Panc1 (cell line): ENCODE data around the gene PAK6. TPM values are rescaled to one million over a fixed set of nuclear protein-coding genes. Genes with fewer than 3 reads are reported as not detected.

Experiments used
- ATAC-seq: fragments of 200-7000 bp; cut with Tn5 transposase; 2 replicates; pipeline ENCODE4 v1.9.1; 2020; ENCODE audit warnings: mild to moderate bottlenecking, moderate library complexity
- BruUV-seq: library from RNA; stranded (reverse); fragments of 400-500 nt; replicated peaks from 2 replicates; lab custom pipeline; 2021; lab: Mats Ljungman, UMichigan
- CTCF ChIA-PET: fragments of 300-600 bp; sonication (Branson Sonifier 250); formaldehyde crosslinking; loops from one replicate; lab custom pipeline; 2022; ENCODE audit warnings: antibody characterized with exemption; lab: Charles Lee
- POLR2A ChIA-PET: fragments of 300-600 bp; sonication (Branson Sonifier 250); formaldehyde crosslinking; loops from one replicate; lab custom pipeline; 2022; ENCODE audit warnings: antibody characterized with exemption; lab: Charles Lee
- DNase-seq: peaks from one replicate; pipeline ENCODE4 v3.0.0-alpha.2; 2010; ENCODE audit warnings: low read depth, low spot score
- H3K27ac ChIP-seq: 2 replicates; pipeline ENCODE4 v1.5.1; 2011; ENCODE audit warnings: mild to moderate bottlenecking, low read length, inconsistent platforms
- H3K27me3 ChIP-seq: fragments of 200-500 bp; sonication (Bioruptor generic); 2 replicates; pipeline ENCODE4 v1.6.0; 2014; ENCODE audit warnings: low read length, inconsistent platforms; ENCODE audit not compliant: control insufficient read depth, insufficient read depth
- H3K36me3 ChIP-seq: fragments of 200-500 bp; sonication (Bioruptor generic); 2 replicates; pipeline ENCODE4 v1.5.1; 2014; ENCODE audit warnings: inconsistent platforms, mild to moderate bottlenecking, low read length, moderate library complexity; ENCODE audit not compliant: control insufficient read depth, insufficient read depth
- H3K4me1 ChIP-seq: 2 replicates; pipeline ENCODE4 v1.5.1; 2011; ENCODE audit warnings: inconsistent platforms, mild to moderate bottlenecking, low read length, moderate library complexity; ENCODE audit not compliant: control insufficient read depth, insufficient read depth
- H3K4me3 ChIP-seq, 2 experiments: 2 replicates each; pipeline ENCODE4 v1.5.1; 2011 to 2012; ENCODE audit warnings: low read depth in 2 of 2, low read length in 2 of 2, mild to moderate bottlenecking in 2 of 2, inconsistent platforms in 1 of 2, moderate library complexity in 1 of 2
- H3K9me3 ChIP-seq: fragments of 200-500 bp; sonication (Bioruptor generic); 2 replicates; pipeline ENCODE4 v1.5.1; 2014; ENCODE audit warnings: low read depth, mild to moderate bottlenecking, inconsistent platforms, low read length, moderate library complexity; ENCODE audit not compliant: control insufficient read depth, insufficient read depth
- POLR2AphosphoS5 ChIP-seq: IDR thresholded peaks from 2 replicates; pipeline ENCODE4 v1.6.1; 2012; ENCODE audit warnings: mild to moderate bottlenecking, low read depth, low read length, moderate library complexity
- SIN3A ChIP-seq: IDR thresholded peaks from 2 replicates; pipeline ENCODE4 v1.6.1; 2012; ENCODE audit warnings: low read depth, mild to moderate bottlenecking, low read length, moderate library complexity, borderline replicate concordance; ENCODE audit not compliant: insufficient read depth
- in situ Hi-C: cut with HindIII; loops from 2 replicates; pipeline ENCODE4 v1.10.0; 2016; ENCODE audit warnings: low sequenced_read_pairs, low pct_unique_long_range_greater_than_20kb
- intact Hi-C: fragments of 100-400 bp; cut with micrococcal nuclease; formaldehyde crosslinking; loops from one replicate; pipeline ENCODE4 v1.10.0; 2022; ENCODE audit not compliant: unreplicated experiment
- total RNA-seq: library from RNA; stranded (reverse); gene quantifications from one replicate; pipeline ENCODE4 v1.2.1, GENCODE V29; 2021; ENCODE audit not compliant: unreplicated experiment
- TF ChIP-seq, protein P1 (sequence below), 2 experiments: IDR thresholded peaks; 2 replicates each; pipeline ENCODE4 v1.6.1; 2011 to 2012; ENCODE audit warnings: low read depth in 2 of 2, control low read depth in 1 of 2, low read length in 1 of 2, mild to moderate bottlenecking in 1 of 2, moderate library complexity in 1 of 2; ENCODE audit not compliant: insufficient read depth in 1 of 2
- TF ChIP-seq, protein P2 (sequence below): fragments of 450-650 bp; IDR thresholded peaks from 2 replicates; pipeline ENCODE4 v1.5.1; 2017; ENCODE audit warnings: mild to moderate bottlenecking

PAK6 gene
- total RNA-seq, 1 experiment from 2014 or later: 6.3 TPM

GRCh38 chr15:40309344-40309862 is 70.5 kb downstream of the PAK6 start:
- DNase-seq: no peak
- ATAC-seq: no peak
- no peaks in the 10 kb centered on the region for H3K27me3 ChIP-seq
- in situ Hi-C loops (no loop called here), intact Hi-C loops (no loop called here)
- H3K4me3 ChIP-seq: no peak overlapping the region
- no peaks in the 10 kb centered on the region for H3K9me3 ChIP-seq
- no peaks in the 10 kb centered on the region for H3K36me3 ChIP-seq
- no peak overlapping the region for H3K27ac ChIP-seq
- H3K4me1 ChIP-seq: peaks cover 5% of the 10 kb centered on the region
- ChIA-PET POLR2A (no interaction called here), CTCF (interaction anchor here (0.8 to 4.4 kb wide), 8 partner anchors 14 to 92 kb away, joined by 3 to 33 read pairs (median 4); no protein-coding TSS in a partner anchor)
- no peak for TF ChIP-seq SIN3A
- BruUV-seq: no TSS peak

GRCh38 chr15:40310001-40310959 is 71.4 kb downstream of the PAK6 start:
- TF ChIP-seq, protein P1, sequence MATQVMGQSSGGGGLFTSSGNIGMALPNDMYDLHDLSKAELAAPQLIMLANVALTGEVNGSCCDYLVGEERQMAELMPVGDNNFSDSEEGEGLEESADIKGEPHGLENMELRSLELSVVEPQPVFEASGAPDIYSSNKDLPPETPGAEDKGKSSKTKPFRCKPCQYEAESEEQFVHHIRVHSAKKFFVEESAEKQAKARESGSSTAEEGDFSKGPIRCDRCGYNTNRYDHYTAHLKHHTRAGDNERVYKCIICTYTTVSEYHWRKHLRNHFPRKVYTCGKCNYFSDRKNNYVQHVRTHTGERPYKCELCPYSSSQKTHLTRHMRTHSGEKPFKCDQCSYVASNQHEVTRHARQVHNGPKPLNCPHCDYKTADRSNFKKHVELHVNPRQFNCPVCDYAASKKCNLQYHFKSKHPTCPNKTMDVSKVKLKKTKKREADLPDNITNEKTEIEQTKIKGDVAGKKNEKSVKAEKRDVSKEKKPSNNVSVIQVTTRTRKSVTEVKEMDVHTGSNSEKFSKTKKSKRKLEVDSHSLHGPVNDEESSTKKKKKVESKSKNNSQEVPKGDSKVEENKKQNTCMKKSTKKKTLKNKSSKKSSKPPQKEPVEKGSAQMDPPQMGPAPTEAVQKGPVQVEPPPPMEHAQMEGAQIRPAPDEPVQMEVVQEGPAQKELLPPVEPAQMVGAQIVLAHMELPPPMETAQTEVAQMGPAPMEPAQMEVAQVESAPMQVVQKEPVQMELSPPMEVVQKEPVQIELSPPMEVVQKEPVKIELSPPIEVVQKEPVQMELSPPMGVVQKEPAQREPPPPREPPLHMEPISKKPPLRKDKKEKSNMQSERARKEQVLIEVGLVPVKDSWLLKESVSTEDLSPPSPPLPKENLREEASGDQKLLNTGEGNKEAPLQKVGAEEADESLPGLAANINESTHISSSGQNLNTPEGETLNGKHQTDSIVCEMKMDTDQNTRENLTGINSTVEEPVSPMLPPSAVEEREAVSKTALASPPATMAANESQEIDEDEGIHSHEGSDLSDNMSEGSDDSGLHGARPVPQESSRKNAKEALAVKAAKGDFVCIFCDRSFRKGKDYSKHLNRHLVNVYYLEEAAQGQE (IDR thresholded peaks at IDR 0.05; ENCODE audit: insufficient read depth in 1 of 2, low read depth in 2 of 2, low read length in 1 of 2): 0 out of 4 replicates have a peak, but pooled peaks of 1 of the 2 experiments have one; percentile 15
- TF ChIP-seq POLR2AphosphoS5: no peak
- TF ChIP-seq, protein P2, sequence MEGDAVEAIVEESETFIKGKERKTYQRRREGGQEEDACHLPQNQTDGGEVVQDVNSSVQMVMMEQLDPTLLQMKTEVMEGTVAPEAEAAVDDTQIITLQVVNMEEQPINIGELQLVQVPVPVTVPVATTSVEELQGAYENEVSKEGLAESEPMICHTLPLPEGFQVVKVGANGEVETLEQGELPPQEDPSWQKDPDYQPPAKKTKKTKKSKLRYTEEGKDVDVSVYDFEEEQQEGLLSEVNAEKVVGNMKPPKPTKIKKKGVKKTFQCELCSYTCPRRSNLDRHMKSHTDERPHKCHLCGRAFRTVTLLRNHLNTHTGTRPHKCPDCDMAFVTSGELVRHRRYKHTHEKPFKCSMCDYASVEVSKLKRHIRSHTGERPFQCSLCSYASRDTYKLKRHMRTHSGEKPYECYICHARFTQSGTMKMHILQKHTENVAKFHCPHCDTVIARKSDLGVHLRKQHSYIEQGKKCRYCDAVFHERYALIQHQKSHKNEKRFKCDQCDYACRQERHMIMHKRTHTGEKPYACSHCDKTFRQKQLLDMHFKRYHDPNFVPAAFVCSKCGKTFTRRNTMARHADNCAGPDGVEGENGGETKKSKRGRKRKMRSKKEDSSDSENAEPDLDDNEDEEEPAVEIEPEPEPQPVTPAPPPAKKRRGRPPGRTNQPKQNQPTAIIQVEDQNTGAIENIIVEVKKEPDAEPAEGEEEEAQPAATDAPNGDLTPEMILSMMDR: peak; percentile 91
- H3K9me3 ChIP-seq: no peaks in the 10 kb centered on the region
- H3K27ac ChIP-seq: no peak overlapping the region
- intact Hi-C loops: loop anchor here (1.0 kb wide), 1 partner anchor 31 kb away; no protein-coding TSS in a partner anchor
- CTCF ChIA-PET: interaction anchor here (0.8 to 4.4 kb wide), 9 partner anchors 15 to 127 kb away, joined by 3 to 33 read pairs (median 4); no protein-coding TSS in a partner anchor
- H3K4me1 ChIP-seq: peaks cover 5% of the 10 kb centered on the region
- in situ Hi-C loops: no loop called here
- peak; percentile 87 for ATAC-seq
- POLR2A ChIA-PET: interaction anchor here (0.5 to 0.6 kb wide), 2 partner anchors 33 to 106 kb away, joined by 3 to 6 read pairs; no protein-coding TSS in a partner anchor
- peak; percentile 30 for DNase-seq
- no peaks in the 10 kb centered on the region for H3K36me3 ChIP-seq
- no peaks in the 10 kb centered on the region for H3K27me3 ChIP-seq
- no TSS peak for BruUV-seq
- no peak overlapping the region for H3K4me3 ChIP-seq
